Putamen (tissue), 1 donor: ENCODE measurements around the gene DLGAP1.

Experiments
- DNase-seq: peaks from one replicate; pipeline ENCODE4 v3.0.0-alpha.2; 2016; ENCODE audit warnings: low spot score

The DLGAP1 gene

DNA sequence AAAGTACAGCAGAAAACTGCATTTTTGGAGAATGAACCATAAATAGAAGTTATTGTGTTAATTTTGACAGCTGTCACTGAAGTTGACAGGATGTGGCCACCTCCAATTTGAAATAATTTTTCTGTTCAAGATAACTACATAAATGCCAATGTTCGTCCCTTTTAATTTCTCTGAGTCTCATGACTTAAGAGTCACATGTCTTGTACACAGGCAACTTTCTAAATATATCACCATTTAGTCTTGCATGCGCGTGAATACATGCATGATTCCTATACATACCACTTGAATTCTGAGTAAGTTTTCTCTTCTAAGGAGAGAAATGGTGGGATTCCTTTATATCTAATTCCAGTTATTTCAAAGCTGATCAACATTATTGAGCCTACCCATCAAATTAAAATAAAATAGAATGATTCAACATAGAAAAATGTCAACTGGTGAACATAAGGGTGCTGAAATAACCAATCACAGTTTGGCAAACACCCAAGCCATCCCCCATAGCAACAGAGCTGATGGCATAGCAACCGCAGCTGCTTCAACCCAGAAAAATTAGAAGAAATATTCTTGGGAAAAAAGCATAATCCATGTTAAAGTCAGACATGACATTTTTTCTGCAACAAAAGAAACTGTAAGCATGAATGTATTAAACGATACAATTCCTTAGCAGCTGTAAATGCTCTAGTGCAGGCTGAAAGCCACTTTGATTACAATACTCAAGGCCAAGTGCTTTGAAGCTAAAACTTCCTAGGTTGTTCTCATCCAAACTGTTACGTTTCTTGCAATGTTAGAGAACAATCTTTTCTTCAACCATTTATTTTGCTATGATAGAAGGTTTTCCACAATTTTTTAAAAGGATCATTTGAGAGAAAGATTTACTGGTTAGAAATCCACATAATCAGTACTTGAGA is 282.7 kb downstream of the DLGAP1 start:
- peak; percentile 65 for DNase-seq

DNA sequence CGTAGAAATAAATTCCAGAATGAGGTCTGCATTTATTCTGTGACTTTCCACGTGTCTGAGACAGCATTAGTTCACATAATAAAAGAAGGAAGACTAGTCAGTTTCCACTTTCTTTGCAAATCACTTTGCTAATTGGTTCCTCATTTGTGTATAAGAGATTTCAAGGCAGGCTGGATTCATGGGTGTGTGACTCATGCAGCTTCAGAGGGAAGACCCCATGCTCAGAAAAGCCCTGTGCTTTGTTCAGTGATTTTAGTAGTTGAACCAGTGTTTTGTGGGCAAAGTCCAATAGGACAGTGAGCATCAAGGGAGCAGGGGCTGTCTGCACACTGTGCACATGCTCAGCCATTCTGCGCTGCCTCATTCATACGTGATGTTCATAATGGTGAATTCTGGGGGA is 297.8 kb downstream of the DLGAP1 start:
- DNase-seq, result no peak

DNA sequence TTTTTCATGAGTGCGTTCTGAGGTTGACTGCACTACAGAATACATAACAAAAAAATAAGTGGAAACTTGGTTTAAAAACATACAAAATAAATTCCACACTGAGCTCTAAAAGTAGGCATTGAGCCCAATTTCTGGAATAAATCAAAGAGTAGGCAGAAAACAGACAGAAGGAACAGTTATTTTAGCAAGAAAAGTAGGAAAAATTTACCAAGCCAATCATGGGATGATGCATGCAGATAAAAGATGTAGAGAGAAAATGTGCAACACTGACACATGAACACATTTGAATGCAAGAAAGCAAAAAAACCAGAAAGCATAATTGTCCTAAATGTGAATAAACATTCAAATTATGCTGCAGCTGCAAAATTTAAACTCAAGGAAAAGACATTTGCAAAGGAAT is 308.3 kb downstream of the DLGAP1 start:
- DNase-seq, result no peak

DNA sequence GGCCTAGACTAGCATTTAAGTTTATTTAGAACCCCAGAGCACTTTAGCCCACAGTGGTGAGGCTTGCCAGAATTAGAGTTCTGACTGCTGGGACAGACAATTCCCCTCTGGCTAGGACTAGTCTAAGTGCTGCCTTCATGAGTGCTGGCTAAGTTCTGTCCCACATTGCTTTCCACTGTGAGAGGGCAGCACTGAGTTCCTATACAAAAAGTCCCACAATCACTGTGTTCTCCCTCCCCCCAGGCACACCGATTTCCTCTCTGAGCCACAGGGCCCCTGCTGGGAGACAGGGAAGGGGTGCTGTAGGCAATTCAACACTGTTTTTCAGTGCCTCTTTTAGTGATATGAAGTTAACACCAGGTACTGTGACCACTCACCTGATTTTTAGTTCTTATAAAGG is 310.9 kb downstream of the DLGAP1 start:
- DNase-seq, result no peak

DNA sequence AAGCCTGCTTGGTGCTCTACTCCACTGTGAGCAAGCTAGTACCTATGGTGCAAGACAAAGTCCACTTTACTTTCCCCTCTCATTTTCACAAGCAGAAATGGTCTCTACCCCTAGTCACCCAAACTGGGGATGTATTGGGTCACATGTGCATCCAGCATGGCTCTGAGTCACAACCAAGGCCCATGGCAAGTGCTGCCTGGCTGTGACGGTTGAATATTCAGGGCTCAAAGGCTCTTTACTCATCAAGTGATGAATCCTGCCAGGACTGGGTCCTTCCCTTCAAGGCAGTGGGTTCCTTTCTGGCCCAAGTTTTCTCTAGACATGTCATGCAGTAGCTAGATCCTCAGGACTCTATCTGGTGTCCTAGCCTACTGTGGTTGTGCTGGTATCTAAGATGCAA is 311.5 kb downstream of the DLGAP1 start:
- no peak for DNase-seq

DNA sequence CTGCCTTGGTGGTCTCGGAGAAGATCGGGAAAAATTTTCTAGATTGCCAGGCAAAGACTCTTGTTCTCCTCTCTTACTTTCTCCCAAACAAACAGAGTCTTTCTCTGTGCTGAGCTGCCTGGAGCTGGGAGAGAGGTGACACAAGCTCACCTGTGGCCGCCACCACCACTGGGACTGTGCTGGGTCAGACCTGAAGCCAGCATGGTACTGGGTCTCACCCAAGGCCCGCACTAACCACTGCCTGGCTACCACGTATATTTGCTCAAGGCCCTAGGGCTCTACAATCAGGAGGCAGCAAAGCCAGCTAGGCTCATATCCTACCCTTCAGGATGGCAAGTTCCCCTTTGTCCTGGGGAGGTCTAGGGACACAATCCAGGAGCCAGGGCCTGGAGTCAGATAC is 312.2 kb downstream of the DLGAP1 start:
- DNase-seq, result no peak

DNA sequence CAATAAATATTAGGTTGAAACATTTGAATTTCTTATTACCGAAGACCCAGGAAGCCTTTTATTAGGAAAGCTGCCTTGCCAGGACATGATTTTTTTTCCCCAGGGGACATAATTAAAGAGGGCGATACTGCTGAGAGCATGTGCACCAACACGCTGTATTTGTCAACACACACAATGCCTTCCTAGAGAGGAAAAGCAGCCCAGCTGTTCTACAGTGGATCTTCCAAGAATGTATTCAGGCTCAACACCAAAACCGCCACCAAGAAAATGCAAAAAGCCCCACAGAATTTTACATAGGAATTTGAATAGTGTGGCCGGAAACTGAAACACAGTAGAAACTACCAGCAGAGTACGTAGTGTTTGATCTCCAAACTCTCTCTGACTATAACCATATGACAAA is 320.4 kb downstream of the DLGAP1 start:
- no peak for DNase-seq

DNA sequence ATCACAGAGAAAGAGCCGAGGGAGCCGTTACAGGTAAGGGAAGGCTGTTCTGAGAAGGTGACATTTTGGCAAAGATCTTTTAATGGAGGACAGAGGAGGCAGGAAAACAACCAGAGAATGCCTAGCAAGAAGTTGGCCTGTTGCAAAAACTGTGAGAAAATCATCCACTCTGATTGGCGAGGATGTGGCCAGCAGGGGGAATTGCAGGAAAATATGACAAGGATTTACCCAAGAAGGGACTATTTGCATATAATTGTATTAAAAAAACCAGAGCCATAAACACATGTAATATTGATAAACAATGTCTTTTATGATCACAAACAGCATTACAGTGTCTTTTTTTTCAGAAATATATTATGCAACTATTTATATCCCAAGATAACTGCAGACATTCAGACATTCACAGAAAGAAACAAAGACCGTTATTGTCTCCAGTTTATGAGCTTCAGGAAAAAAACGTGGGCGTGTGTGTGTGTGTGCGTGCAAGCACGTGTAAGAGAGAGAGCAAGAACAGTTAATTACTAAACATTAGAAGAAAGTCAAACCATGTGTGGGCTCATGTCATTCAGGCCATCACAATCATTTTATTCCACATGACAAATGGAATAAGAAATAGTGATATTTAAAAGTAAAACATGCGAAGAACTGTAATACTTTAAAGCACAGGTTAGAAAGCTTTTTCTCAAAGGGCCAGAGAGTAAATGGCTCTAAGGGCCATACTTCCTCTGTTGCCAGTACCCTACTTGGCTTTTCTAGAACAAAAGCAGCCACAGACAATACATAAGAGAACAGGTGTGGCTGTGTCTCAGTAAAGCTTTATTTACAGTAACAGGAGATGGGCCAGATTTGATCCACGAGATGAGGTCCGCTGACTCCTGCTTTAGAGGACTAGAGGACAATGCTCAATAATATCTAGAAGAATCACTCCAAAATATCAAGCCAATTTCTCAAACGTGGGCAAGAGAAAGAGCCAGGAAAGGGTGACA is 324.1 kb downstream of the DLGAP1 start:
- DNase-seq, result no peak

DNA sequence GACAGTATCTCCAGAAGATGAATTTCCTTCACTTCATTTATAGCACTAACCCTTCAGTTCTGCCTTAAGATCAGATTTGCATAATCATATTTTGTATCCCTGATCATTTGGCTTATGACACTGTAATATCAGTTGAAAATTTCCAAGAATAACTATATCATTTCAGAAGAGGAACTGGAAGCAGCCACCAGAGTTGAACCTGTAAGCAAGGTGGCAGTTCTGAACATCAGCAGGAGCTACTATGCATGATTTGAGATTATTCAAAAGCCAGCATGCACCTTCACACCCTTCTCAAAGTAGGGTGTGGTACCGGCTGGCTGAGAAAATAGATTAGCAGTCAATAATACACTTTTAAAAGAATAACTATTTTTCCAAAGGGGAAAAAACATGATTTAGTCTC is 328.2 kb downstream of the DLGAP1 start:
- peak; percentile 30 for DNase-seq

DNA sequence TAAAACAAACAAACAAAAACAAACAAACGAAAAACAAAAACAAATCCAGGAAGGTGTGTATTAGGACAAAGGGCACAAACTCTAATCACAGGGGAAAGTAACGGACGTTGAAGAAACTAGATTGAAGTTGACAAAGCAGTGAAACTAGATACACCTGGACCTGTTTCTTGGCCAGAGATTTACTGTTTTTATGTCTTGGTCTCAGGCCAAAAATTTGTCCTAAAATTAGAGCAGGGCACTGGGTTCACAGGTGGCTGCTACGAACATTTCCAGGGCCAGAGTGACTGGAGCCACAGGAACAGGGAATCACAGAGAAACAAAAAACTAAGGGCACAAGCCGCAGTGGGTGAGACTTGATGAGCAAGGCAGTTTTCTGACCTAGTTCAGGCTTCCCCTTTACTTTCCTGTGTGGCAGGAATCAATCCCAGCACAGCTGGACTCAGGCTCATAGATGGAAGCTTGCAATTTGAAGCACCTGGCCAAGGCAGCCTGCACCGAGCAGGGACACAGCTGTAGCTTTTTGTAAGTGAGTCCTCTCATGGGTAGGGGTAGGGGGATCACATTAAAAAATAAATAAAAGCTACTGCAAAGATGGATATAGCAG is 329.4 kb downstream of the DLGAP1 start:
- no peak for DNase-seq

DNA sequence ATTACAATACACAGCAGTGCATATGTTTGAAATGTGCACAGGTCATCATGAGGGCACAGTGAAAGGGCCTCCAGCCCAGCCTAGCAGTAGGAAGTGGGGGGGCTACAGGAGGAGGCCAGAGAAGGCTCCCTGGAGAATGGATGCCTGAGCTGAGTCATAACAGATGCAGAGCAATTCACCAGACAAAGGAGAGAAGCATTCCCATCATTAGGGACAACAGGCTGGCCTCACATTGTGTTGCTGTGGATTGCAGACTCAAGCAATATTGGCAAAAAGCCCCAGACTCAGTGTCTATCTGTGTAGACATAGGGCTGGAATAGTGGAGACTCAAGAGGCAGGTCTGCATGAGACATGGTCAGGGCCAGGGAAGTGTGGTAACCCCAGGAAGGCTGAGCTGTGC is 329.9 kb downstream of the DLGAP1 start:
- no peak for DNase-seq

DNA sequence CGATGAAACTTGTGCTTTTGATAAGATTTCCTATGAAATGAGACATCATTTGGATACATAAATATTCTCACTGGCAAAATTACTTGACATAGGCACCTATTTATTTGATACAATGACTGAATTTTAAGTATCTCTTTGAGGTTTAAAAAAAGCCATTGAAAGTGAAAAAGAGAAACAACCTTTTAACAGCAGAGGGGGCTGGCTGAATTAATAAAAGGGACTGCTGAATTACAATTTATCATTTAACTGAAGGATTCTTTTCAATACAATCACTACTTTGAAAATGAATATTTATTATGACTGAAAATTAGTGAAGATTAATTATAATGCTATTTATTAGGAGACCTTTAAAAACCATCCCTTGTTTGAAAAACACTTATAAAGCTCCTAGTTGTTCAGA is 335.3 kb downstream of the DLGAP1 start:
- no peak for DNase-seq

DNA sequence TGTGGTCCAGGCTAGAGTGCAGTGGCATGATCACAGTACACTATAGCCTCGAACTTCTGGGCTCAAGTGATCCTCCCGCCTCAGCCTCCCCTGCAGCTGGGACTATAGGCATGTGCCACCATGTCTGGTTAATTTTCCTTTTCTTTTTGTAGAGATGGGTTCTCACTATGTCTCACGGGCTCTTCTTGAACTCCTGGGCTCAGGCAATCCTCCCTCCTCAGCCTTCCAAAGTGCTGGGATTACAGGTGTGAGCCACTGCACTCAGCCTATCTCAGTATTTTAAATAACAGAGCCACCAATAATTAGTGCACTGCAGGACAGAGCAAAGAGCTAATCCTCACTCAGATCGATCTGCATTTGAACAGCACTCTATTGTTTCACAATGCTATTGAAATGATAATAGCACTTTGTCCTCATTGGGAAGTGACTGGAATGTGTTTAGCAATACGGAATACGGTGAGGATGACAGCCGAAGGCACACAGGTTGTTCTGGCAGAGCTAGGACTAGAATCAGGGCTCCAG is 335.9 kb downstream of the DLGAP1 start:
- DNase-seq, result no peak

DNA sequence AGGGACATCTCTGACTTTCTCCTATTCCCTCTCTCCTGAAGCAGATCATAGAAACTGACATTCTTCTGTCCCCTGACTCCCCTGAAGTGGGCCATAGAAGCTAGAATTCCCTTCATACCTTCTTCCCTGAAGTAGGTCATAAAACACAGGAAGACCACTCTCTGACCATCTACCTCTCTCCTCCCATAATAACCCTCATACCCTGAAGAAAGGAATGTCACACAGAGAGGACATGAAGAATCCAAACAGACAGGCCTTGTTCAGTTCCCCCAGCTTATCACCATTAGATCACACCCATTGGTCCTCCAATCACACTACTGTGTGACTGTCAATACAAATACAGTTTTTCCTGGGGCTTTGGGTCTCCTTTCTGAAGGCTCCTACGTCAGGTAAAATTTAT is 347.1 kb downstream of the DLGAP1 start:
- no peak for DNase-seq

DNA sequence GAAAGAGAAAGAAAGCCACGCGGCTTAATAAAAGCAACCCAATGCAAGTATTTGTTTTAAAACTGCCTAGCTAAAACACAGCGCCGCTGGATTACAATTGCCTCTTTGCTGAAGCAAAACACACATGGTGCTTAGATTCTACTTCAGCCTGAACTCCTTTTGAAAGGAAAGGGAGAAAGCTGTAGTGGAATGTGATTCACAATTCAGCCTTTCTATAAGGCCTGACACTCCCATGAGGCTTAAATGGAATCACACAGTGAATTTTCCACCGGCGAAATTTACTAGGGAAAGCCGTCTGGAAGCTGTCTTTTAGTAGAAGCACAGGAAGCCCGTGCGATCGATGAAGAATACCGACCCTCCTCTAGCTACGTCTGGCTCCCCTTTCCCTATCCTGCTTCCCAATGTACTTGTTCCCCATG is 348.0 kb downstream of the DLGAP1 start:
- DNase-seq, result no peak

DNA sequence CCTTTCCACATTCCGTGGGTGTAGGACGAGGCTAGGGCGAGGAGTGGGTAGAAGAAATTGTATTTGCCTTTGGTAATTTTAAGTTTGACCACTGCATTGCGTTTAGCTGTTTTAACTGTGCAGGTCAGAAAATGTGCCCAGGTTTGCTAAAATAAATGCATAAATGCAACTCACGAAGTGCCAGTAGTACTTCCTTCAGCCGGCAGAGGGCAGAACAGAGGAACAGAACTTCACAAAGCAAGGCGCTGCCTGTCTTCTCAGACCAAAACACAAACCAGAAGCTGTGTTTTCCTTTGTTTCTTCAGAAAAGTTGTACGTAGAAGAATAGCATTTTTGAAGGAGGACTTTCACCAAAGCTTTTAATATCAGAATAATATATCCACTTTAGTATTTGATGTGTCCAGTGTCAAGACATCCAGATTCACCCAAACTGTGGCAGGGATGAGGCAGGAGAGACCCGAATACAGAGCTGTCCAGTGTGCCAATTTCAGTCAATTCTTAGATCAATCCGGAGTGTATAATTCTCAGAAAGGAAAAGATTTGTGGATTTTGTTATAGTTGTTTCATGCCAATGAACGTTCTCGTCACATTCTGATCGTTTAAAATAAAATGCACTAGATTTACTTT is 348.6 kb downstream of the DLGAP1 start:
- peak; percentile 64 for DNase-seq

DNA sequence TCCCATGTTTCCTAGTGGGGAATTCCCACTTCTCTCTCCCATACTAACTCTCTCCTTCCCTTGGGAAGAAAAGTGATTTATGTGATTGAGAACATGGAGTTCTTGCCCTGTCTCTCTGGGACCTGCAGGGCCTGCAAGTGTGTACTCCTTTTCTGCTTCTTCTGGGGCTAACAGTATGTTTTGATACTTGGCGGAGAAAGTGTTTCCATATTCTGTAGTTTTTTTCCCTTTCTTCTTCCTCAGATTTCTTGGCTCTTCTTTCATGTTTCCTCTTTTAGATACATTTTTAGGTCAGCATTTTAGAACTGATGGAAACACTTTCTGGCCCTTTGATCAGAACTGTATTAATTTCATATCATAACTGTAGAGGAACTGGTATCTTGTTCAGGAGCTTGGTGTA is 352.2 kb downstream of the DLGAP1 start:
- DNase-seq, result no peak

DNA sequence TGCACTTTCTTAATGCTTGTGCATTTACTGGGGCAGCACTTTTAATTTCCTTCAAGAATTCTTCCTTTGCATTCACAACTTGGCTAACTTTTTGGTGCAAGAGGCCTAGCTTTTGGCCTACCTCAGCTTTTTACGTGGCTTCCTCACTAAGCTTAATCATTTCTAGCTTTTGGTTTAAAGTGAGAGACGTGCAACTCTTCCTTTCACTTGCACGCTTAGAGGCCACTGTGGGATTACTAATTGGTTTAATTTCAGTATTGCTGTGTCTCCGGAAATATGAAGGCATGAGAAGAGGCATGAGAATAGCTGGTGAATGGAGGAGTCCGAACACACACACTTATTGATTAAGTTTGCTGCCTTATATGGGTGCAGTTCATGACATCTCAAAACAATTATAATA is 354.1 kb downstream of the DLGAP1 start:
- no peak for DNase-seq

DNA sequence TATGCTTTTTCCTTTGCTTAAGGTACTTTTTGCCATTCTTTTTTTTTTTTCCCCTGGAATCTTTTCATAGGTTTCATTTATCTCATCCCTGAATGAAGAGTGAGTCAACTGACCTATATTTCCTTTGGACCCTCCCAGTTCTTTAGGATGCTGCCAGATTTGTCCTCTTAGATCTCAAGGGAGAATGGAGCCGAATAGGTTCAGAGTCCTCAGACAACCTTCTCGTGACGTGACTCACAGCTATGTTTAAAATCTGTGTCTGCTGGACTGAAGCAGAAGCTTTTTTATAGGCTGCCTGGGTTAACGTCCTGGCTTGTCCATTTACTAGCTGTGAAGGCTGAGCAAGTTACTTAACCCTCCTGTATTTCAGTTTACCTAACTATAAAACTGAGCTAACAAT is 358.6 kb downstream of the DLGAP1 start:
- no peak for DNase-seq

DNA sequence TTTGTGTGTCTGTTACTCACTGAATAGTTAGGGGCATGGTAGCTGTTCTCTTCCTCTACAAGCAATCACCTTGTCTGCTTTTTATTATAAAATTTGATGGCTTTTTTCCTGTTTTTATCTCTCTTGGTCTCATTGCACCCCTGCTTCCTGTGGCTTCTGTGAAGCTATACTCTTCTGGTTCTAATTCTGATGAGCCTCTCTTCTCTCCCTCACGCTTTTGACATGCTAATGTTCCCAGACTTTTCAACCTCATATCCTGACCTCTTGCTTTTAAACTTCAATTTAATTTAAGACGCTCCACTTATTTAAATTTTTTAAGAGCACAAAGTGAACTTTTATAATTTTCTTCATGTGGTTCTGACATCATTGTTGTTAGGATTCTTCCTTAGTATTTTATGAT is 361.4 kb downstream of the DLGAP1 start:
- no peak for DNase-seq

DNA sequence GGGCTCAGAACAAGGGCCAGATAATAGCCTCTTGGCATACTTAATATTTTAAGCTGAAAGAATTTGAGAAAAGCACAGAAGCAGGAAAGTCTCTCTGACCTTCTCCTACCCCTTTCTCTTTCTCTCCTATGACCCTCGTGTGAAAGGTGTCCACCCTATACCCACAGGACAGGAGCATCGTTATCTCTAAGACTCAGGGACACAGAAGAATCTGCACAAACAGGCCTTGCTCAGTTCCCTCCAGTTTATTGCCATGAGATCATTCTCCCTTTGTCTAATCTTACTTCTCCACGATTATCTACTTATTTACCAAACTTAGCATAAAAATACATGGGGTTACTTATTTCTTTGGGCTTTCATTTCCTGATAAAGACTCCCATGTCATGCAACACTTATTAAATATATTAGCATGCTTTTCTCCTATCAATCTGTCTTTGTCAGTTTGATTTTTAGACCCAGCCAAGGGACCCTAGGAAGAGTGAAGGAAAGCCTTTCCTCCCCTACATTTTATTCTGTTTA is 370.7 kb downstream of the DLGAP1 start:
- no peak for DNase-seq

DNA sequence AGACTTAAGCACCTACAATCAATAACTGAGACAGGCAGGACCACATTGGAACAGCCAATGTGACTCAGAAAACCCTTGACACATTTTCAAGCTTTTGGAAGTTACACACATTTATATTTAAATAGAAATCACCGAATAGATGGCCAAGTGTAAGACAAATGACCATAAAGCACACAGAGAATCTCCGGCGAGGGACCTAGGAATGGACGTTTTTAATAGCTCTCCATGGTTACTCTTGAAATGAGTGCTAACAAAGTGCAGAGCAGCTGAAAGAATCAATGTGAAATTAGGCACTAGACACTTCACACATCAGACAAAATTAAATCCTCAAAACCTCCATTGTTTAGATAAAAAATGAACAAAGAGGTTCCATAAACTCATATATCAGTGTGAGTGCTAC is 376.9 kb downstream of the DLGAP1 start:
- DNase-seq, result no peak
